Panc1 (cell line): ENCODE results near the gene MFAP4. TPM values are rescaled to one million over a fixed set of nuclear protein-coding genes. Genes with fewer than 3 reads are reported as not detected.

Experiments
- ATAC-seq: fragments of 200-7000 bp; cut with Tn5 transposase; 2 replicates; pipeline ENCODE4 v1.9.1; 2020; ENCODE audit warnings: mild to moderate bottlenecking, moderate library complexity
- BruUV-seq: library from RNA; stranded (reverse); fragments of 400-500 nt; replicated peaks from 2 replicates; lab custom pipeline; 2021; lab: Mats Ljungman, UMichigan
- CTCF ChIA-PET: fragments of 300-600 bp; sonication (Branson Sonifier 250); formaldehyde crosslinking; loops from one replicate; lab custom pipeline; 2022; ENCODE audit warnings: antibody characterized with exemption; lab: Charles Lee
- POLR2A ChIA-PET: fragments of 300-600 bp; sonication (Branson Sonifier 250); formaldehyde crosslinking; loops from one replicate; lab custom pipeline; 2022; ENCODE audit warnings: antibody characterized with exemption; lab: Charles Lee
- DNase-seq: peaks from one replicate; pipeline ENCODE4 v3.0.0-alpha.2; 2010; ENCODE audit warnings: low read depth, low spot score
- H3K27ac ChIP-seq: 2 replicates; pipeline ENCODE4 v1.5.1; 2011; ENCODE audit warnings: mild to moderate bottlenecking, low read length, inconsistent platforms
- H3K27me3 ChIP-seq: fragments of 200-500 bp; sonication (Bioruptor generic); 2 replicates; pipeline ENCODE4 v1.6.0; 2014; ENCODE audit warnings: low read length, inconsistent platforms; ENCODE audit not compliant: control insufficient read depth, insufficient read depth
- H3K36me3 ChIP-seq: fragments of 200-500 bp; sonication (Bioruptor generic); 2 replicates; pipeline ENCODE4 v1.5.1; 2014; ENCODE audit warnings: inconsistent platforms, mild to moderate bottlenecking, low read length, moderate library complexity; ENCODE audit not compliant: control insufficient read depth, insufficient read depth
- H3K4me1 ChIP-seq: 2 replicates; pipeline ENCODE4 v1.5.1; 2011; ENCODE audit warnings: inconsistent platforms, mild to moderate bottlenecking, low read length, moderate library complexity; ENCODE audit not compliant: control insufficient read depth, insufficient read depth
- H3K4me3 ChIP-seq, 2 experiments: 2 replicates each; pipeline ENCODE4 v1.5.1; 2011 to 2012; ENCODE audit warnings: low read depth in 2 of 2, low read length in 2 of 2, mild to moderate bottlenecking in 2 of 2, inconsistent platforms in 1 of 2, moderate library complexity in 1 of 2
- H3K9me3 ChIP-seq: fragments of 200-500 bp; sonication (Bioruptor generic); 2 replicates; pipeline ENCODE4 v1.5.1; 2014; ENCODE audit warnings: low read depth, mild to moderate bottlenecking, inconsistent platforms, low read length, moderate library complexity; ENCODE audit not compliant: control insufficient read depth, insufficient read depth
- CTCF ChIP-seq: fragments of 450-650 bp; IDR thresholded peaks from 2 replicates; pipeline ENCODE4 v1.5.1; 2017; ENCODE audit warnings: mild to moderate bottlenecking
- POLR2AphosphoS5 ChIP-seq: IDR thresholded peaks from 2 replicates; pipeline ENCODE4 v1.6.1; 2012; ENCODE audit warnings: mild to moderate bottlenecking, low read depth, low read length, moderate library complexity
- SIN3A ChIP-seq: IDR thresholded peaks from 2 replicates; pipeline ENCODE4 v1.6.1; 2012; ENCODE audit warnings: low read depth, mild to moderate bottlenecking, low read length, moderate library complexity, borderline replicate concordance; ENCODE audit not compliant: insufficient read depth
- TCF7L2 ChIP-seq: IDR thresholded peaks from 2 replicates; pipeline ENCODE4 v1.6.1; 2011; ENCODE audit warnings: mild to moderate bottlenecking, low read depth, low read length, inconsistent platforms
- in situ Hi-C: cut with HindIII; loops from 2 replicates; pipeline ENCODE4 v1.10.0; 2016; ENCODE audit warnings: low sequenced_read_pairs, low pct_unique_long_range_greater_than_20kb
- intact Hi-C: fragments of 100-400 bp; cut with micrococcal nuclease; formaldehyde crosslinking; loops from one replicate; pipeline ENCODE4 v1.10.0; 2022; ENCODE audit not compliant: unreplicated experiment
- total RNA-seq: library from RNA; stranded (reverse); gene quantifications from one replicate; pipeline ENCODE4 v1.2.1, GENCODE V29; 2021; ENCODE audit not compliant: unreplicated experiment
- TF ChIP-seq, protein P1 (sequence below), 2 experiments: IDR thresholded peaks; 2 replicates each; pipeline ENCODE4 v1.6.1; 2011 to 2012; ENCODE audit warnings: low read depth in 2 of 2, control low read depth in 1 of 2, low read length in 1 of 2, mild to moderate bottlenecking in 1 of 2, moderate library complexity in 1 of 2; ENCODE audit not compliant: insufficient read depth in 1 of 2

Gene MFAP4
- total RNA-seq, 1 experiment from 2014 or later, result 0.92 TPM

DNA sequence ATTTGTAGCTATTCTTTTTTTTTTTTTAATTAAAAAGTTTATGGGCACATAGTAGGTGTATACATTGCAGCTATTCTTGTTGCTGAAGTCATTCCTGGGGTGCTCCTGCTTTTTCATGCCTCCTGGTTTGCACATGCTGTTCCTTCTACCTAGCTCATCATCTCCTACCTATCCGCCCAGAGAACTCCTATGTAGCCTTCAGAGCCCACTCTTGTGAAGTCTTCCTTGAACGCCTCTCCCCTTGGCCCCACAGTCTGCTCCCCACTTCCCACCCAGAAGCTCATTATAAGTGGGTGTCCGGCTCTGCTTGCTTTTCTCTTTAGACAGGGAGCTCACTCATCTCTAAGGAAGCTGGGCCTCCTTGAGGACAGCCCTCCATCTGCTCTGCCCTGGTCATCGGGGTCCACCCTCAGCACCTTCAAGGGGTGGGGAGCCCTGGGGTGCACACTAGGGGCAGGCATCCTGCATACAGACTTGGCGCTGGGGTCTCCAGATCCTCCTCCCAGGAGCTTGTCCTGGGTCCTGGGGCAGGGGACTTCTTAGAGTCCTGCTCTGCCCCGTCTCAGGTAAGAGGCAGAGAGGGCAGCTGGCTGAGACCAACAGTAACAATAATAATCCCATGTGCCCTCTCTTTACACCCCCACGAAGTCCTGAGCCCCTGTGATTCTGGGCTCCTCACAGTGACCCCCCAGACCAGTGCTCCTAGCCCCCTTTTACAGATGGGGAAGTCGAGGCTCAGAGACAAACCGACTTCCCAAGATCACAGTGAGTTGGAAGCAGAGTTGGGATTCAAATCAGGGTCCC lies 21.0 kb downstream of the MFAP4 start:
- H3K27ac ChIP-seq, result no peak overlapping the region
- TF ChIP-seq CTCF (no peak), SIN3A (no peak), TCF7L2 (no peak), POLR2AphosphoS5 (no peak)
- TF ChIP-seq, protein P1, sequence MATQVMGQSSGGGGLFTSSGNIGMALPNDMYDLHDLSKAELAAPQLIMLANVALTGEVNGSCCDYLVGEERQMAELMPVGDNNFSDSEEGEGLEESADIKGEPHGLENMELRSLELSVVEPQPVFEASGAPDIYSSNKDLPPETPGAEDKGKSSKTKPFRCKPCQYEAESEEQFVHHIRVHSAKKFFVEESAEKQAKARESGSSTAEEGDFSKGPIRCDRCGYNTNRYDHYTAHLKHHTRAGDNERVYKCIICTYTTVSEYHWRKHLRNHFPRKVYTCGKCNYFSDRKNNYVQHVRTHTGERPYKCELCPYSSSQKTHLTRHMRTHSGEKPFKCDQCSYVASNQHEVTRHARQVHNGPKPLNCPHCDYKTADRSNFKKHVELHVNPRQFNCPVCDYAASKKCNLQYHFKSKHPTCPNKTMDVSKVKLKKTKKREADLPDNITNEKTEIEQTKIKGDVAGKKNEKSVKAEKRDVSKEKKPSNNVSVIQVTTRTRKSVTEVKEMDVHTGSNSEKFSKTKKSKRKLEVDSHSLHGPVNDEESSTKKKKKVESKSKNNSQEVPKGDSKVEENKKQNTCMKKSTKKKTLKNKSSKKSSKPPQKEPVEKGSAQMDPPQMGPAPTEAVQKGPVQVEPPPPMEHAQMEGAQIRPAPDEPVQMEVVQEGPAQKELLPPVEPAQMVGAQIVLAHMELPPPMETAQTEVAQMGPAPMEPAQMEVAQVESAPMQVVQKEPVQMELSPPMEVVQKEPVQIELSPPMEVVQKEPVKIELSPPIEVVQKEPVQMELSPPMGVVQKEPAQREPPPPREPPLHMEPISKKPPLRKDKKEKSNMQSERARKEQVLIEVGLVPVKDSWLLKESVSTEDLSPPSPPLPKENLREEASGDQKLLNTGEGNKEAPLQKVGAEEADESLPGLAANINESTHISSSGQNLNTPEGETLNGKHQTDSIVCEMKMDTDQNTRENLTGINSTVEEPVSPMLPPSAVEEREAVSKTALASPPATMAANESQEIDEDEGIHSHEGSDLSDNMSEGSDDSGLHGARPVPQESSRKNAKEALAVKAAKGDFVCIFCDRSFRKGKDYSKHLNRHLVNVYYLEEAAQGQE (IDR thresholded peaks at IDR 0.05; ENCODE audit: insufficient read depth in 1 of 2, low read depth in 2 of 2, low read length in 1 of 2), result no peak
- intact Hi-C loops (no loop called here), in situ Hi-C loops (no loop called here)
- ATAC-seq, result no peak
- BruUV-seq, result no TSS peak
- no peaks in the 10 kb centered on the region for H3K9me3 ChIP-seq
- no peak for DNase-seq
- no peaks in the 10 kb centered on the region; the same call in 1 of the 2 replicates for H3K36me3 ChIP-seq
- peaks cover 5% of the 10 kb centered on the region for H3K4me1 ChIP-seq
- POLR2A ChIA-PET, result no interaction called here
- no peaks in the 10 kb centered on the region for H3K27me3 ChIP-seq
- H3K4me3 ChIP-seq, result no peak overlapping the region
- CTCF ChIA-PET, result no interaction called here

DNA sequence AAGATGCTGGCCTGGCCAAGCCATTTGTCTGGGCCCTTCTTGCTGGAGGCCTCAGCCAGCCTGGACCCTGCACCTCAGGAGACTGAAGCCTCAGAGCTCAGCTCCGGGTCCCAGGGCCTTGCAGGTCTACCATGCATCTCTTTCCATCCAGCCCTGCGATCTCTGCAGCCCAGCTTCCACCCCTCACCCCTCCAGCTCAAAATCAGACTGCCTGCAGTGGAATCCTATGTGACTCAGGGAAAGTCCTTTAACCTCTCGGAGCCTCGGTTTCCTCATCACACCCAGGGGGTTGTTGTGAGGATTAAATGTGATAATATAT lies 21.5 kb downstream of the MFAP4 start:
- DNase-seq (no peak), ATAC-seq (no peak)
- Histone ChIP-seq H3K9me3 (no peaks in the 10 kb centered on the region), H3K27ac (no peak overlapping the region), H3K36me3 (no peaks in the 10 kb centered on the region; the same call in 1 of the 2 replicates), H3K27me3 (no peaks in the 10 kb centered on the region), H3K4me3 (no peak overlapping the region), H3K4me1 (peaks cover 5% of the 10 kb centered on the region)
- in situ Hi-C loops (no loop called here), intact Hi-C loops (no loop called here)
- POLR2A ChIA-PET, result no interaction called here
- no peak for TF ChIP-seq SIN3A
- no peak for TF ChIP-seq POLR2AphosphoS5
- no peak for TF ChIP-seq TCF7L2
- TF ChIP-seq CTCF, result no peak
- TF ChIP-seq, protein P1 (IDR thresholded peaks at IDR 0.05; ENCODE audit: insufficient read depth in 1 of 2, low read depth in 2 of 2, low read length in 1 of 2), result no peak
- CTCF ChIA-PET, result no interaction called here
- no TSS peak for BruUV-seq
